Left colon (tissue), 2 donors: ENCODE measurements around the gene HAUS2. TPM values are rescaled to one million over a fixed set of nuclear protein-coding genes. Genes with fewer than 3 reads are reported as not detected.
"Not testable (repeated sequence)": the region's sequence is repeated elsewhere in the genome, so short reads cannot be mapped to it uniquely, and the experiment has no call there.

Source experiments
- ATAC-seq: fragments of 200-7000 bp; cut with Tn5 transposase; one replicate; pipeline ENCODE4 v1.9.1; 2020; ENCODE audit warnings: mild to moderate bottlenecking, moderate library complexity
- DNase-seq, 2 donors: peaks; one replicate each; pipeline ENCODE4 v3.0.0-alpha.2; 2020
- intact Hi-C, 2 donors: fragments of 100-400 bp; cut with DNase I in 1 of 2; cut with micrococcal nuclease in 1 of 2; formaldehyde crosslinking; loops; one replicate each; pipeline versions ENCODE4 v1.11.2 to v1.14.0; 2022; cut with DNase I, micrococcal nuclease
- total RNA-seq, 2 donors: library from RNA; stranded (reverse); fragmentation: NEBNext Ultra II Directional; extraction: Animal tissue kit (Norgen Biotek cat#: 25700); gene quantifications; one replicate each; pipeline ENCODE4 v1.2.1, GENCODE V29; 2021
- donor health status: DM: no; HTN: no; CAD: no.
- donor health status: DM: yes; HTN: yes; CAD: no.

The HAUS2 gene
- total RNA-seq, 2 donors from 2014 or later = 10.5 to 13.2 TPM

GRCh38 chr15:42556550-42557207, 8.0 kb downstream of the HAUS2 start:
- ATAC-seq, intact Hi-C loops, DNase-seq: not testable (repeated sequence)

- no peak for ATAC-seq
- intact Hi-C loops = no loop called here
These were observed 10.1 kb downstream of the HAUS2 start for GRCh38 chr15:42558739-42559138.

GRCh38 chr15:42575188-42576039, 26.8 kb downstream of the HAUS2 start, which contains the start of gene STARD9:
TSS of gene STARD9 (plus strand) at chr15:42575606. CDS start at chr15:42575716, 110 bp downstream.
- DNase-seq (peak; percentile 99), ATAC-seq (peak; percentile 90)
- intact Hi-C loops = no loop called here

More at GRCh38 chr15:42558739-42559138, 10.1 kb downstream of the HAUS2 start:
- DNase-seq = no peak

GRCh38 chr15:42576040-42576594, 27.5 kb downstream of the HAUS2 start:
- intact Hi-C loops = no loop called here
- no peak for ATAC-seq
- no peak for DNase-seq

GRCh38 chr15:42576776-42577175, 28.1 kb downstream of the HAUS2 start:
- DNase-seq (no peak), ATAC-seq (no peak)
- intact Hi-C loops = no loop called here

- ATAC-seq = no peak
- intact Hi-C loops = no loop called here
- DNase-seq = no peak
These were observed 28.9 kb downstream of the HAUS2 start for GRCh38 chr15:42577514-42578031.

GRCh38 chr15:42578984-42579537, 30.4 kb downstream of the HAUS2 start:
- intact Hi-C loops = no loop called here
- no peak for DNase-seq
- ATAC-seq = no peak

GRCh38 chr15:42581272-42581730, 32.7 kb downstream of the HAUS2 start:
- intact Hi-C loops = no loop called here
- ATAC-seq = peak; percentile 99
- DNase-seq = peak; percentile 86 to 91

GRCh38 chr15:42582569-42583375, 34.1 kb downstream of the HAUS2 start:
- intact Hi-C loops = no loop called here
- no peak for DNase-seq
- no peak for ATAC-seq

GRCh38 chr15:42584031-42584765, 35.6 kb downstream of the HAUS2 start:
- DNase-seq = no peak
- ATAC-seq = no peak
- intact Hi-C loops = no loop called here

- DNase-seq = no peak
- intact Hi-C loops = no loop called here
- ATAC-seq = no peak
These were observed 42.1 kb downstream of the HAUS2 start for GRCh38 chr15:42590619-42591237.

- ATAC-seq = peak; percentile 91
- intact Hi-C loops = no loop called here
- DNase-seq = no peak
These were observed 42.7 kb downstream of the HAUS2 start for GRCh38 chr15:42591238-42591934.

GRCh38 chr15:42592716-42593115, 44.1 kb downstream of the HAUS2 start:
- ATAC-seq (peak; percentile 69), DNase-seq (no peak)
- intact Hi-C loops = no loop called here

GRCh38 chr15:42593143-42593542, 44.5 kb downstream of the HAUS2 start:
- DNase-seq = no peak

GRCh38 chr15:42594095-42594494, 45.5 kb downstream of the HAUS2 start:
- no peak for DNase-seq
- no peak for ATAC-seq
- intact Hi-C loops = no loop called here

More at GRCh38 chr15:42593143-42593542, 44.5 kb downstream of the HAUS2 start:
- intact Hi-C loops = no loop called here
- ATAC-seq = no peak

GRCh38 chr15:42595626-42596240, 47.1 kb downstream of the HAUS2 start:
- no peak for DNase-seq
- intact Hi-C loops = no loop called here
- no peak for ATAC-seq
